Measurements from ENCODE around the gene FBXL15.
"Not testable (repeated sequence)": the region's sequence is repeated elsewhere in the genome, so short reads cannot be mapped to it uniquely, and the experiment has no call there.

GRCh38 chr10:102454662-102455487, 34.2 kb downstream of the FBXL15 start:
- TF ChIP-seq, protein P1, sequence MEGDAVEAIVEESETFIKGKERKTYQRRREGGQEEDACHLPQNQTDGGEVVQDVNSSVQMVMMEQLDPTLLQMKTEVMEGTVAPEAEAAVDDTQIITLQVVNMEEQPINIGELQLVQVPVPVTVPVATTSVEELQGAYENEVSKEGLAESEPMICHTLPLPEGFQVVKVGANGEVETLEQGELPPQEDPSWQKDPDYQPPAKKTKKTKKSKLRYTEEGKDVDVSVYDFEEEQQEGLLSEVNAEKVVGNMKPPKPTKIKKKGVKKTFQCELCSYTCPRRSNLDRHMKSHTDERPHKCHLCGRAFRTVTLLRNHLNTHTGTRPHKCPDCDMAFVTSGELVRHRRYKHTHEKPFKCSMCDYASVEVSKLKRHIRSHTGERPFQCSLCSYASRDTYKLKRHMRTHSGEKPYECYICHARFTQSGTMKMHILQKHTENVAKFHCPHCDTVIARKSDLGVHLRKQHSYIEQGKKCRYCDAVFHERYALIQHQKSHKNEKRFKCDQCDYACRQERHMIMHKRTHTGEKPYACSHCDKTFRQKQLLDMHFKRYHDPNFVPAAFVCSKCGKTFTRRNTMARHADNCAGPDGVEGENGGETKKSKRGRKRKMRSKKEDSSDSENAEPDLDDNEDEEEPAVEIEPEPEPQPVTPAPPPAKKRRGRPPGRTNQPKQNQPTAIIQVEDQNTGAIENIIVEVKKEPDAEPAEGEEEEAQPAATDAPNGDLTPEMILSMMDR (IDR thresholded peaks at IDR 0.05; ENCODE audit: low read length), result not testable (repeated sequence)
- not testable (repeated sequence) for TF ChIP-seq EZH2 (optimal IDR thresholded peaks at IDR 0.05; ENCODE audit: low read depth, low read length)
